Fibroblast of the conjunctiva (primary cell): ENCODE results near the gene KIAA1614.
A peak's percentile ranks its signal among the peaks of the same experiment; 100 is the strongest.
"Not testable (repeated sequence)": the region's sequence is repeated elsewhere in the genome, so short reads cannot be mapped to it uniquely, and the experiment has no call there.

Source experiments
- DNase-seq: peaks from one replicate; pipeline ENCODE4 v3.0.0-alpha.2; 2010; ENCODE audit warnings: low read depth

Gene KIAA1614

DNA sequence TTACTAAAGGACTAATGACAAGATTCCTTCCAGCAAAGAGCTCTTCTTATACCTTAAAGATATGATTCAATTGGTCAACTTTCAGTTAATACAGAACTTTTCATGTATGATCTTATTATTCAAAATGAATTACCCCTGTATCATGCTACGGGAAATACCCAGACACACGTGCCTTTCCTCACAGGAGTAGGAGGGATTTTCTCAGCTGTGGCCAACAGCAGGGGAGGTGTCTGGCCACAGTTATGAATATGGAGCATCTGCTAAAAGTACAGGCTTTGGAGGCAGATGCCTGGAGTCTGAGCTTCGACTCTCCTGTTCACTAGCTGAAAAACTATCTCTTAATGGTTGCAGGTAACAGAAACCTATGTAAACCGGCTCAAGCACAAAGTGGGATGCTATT lies 53.6 kb downstream of the KIAA1614 start:
- no peak for DNase-seq

DNA sequence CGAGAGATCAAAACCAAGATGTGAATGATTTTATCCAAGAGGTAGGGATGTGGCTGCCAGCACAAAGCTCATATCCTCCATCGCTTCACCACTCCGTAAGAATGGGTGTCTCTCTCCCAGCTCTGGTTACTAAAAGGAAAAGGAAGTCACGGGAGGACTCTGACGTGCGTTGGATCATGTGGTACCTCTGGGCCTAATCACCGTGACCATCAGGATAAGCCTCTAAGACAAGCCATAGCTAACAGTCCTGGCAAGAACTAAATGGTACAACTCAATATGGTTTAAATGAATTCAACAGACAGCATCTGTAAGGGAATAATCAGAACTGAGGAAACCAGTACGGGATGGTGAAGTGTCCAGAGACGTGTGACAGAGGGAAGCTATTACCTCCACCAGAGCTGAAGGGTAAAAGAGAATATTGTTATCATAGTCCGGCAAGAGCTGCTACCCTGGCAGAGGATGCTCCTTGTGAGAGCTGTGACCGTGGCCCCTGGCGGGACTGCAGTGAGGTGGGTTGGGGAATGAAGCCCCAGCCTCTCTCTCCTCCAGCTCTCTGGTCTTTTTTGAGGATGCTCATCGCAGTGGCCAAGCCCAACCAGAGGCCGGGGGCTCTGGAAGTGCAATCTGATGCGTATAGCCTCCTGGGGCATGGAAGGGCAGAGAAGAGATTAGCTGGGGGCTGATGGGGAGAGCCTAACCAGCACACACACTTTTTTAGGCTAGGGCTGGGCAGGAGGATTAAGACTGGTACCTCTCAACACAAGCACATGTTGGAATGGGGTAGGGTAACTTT lies 54.2 kb downstream of the KIAA1614 start:
- no peak for DNase-seq

DNA sequence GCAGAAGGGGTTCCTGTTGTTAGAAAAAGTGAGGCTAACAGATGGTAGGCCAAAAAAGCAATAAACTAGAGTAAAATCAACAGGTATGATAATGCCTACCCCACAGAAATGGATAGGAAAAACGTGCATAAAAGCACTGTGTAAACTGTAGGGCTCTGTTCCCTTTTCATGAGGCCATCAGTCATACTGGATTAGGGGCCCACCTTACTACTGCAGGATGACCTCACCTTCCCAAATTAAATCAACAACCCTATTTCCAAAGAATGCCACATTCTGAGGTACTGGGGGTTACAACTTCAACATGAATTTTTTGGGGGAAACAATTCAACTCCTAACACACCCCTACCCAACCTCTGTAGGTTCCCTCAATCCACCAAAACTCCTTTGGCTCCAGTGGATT lies 54.9 kb downstream of the KIAA1614 start:
- DNase-seq, result no peak

DNA sequence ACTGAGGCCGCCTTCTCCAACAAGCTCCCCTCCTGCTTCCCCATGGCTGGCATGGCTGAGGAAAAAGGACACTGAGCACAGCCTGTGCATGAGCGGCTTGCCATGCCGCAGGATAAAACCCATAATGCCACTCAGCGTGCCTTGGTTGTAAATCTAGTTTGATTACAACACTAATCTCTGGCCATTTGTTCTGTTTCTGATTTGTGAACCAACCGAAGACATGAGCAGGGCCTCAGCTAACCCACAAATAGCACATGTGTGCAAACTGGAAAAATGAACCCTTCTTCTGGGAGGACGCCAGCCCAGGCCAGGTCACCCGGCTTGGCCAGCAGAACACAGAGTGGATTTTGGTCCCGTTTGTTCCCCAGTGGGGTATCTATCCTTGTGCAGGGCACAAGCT lies 56.1 kb downstream of the KIAA1614 start:
- DNase-seq, result not testable (repeated sequence)

DNA sequence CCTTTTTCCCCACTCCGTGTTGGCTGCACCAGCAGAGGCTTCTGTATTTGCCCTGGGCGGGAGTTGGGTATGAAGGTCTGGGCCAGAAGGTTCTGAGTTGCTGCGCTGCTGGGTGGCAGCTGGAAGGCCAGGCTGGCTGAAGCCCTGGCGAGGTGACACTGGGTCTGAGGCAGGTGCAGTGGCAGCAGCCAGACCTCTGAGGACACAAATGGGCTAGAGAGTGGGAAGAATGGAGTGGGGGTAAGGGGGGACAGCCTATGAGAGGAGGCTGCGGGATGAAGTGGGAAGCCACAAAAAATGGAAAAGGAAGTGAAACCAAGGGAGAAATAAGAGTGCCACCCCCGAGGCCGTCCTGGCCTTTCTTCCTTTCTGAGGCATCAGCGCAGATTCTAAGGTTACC lies 56.7 kb downstream of the KIAA1614 start:
- DNase-seq, result no peak

DNA sequence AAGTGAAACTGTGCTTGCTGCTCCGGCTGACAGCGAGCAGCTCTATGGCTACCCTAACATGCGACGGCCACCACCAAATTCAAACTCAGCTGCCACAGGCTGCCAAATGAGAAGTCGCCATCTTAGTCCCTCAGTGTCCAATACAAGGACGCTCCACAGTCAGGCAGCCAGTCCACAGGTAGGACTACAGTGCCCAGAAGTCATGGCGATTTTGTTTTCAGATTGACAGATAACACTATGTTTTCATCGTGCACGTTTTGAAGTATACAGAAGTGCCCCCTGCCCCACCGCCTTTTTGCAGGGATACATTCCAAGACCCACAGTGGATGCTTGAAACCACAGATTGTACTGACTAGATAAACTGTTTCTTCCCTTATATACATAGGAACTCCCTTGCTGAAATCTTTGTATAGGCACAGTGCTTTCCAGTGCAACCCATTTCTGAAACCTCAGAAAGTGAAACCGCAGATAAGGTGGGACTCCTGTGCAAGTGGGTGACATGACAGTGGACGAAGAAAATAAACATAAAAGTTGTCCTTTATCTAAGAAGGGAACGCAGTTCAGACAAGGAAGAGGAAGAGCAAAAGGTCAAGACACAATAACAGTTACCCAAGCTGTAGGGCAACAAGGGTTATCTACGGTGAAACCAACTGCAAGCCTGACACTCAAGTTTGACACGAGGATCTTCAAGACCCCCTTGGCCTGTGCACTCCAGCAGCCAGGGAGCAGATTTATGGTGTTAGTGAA lies 57.8 kb downstream of the KIAA1614 start:
- DNase-seq, result no peak

DNA sequence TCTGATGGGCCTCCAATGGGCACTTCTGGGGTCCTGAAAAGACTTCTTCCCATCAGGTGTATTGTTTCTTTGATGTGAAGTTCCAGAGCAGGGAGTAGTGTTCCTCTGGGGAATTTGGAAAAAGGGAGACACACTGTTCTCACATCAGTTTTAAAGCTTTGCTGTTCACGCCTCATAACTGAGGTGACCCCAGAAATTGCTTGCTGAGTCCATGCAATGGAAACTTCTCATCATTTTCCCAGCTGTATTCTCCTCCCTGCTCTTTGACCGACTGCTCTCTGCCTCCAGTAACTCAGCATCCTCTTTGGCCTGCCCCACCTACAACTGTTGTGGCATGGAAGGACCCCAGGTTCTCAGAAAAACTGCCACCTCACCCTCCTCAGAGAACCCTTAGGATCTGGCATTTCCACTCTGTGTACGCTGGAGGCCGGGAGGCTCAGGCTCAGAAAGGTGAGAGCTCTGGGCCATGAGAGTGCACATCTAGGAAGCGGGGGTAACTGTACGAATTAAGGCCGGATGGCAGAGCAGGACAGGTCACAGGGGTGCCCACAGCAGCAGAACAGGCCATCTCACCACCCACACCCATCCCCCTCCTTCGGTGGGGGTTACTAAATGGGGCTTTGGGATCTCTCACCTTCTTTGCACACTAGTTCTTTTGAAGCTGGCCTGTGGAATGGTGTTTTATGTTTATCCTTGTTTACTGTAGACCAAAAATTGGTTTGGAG lies 58.7 kb downstream of the KIAA1614 start:
- DNase-seq, result no peak

DNA sequence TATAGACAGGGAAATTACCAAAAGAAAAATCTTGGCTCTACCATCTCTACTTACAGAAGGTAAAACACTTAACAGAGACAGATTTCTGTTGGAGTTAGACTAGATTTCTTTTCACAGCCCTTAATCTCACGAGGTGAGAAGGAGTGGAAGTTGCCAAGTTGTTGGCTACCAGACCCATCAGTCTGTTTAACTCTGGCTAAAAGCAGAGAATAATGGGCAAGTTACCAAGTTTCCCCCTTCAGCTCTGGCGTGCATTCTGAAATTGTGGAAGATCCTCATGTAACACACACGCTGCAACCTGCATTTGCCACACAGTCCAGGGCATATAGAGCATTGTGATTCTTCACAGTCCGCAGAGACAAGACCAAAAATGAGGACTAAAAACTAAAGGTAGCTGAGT lies 60.7 kb downstream of the KIAA1614 start:
- DNase-seq, result no peak

DNA sequence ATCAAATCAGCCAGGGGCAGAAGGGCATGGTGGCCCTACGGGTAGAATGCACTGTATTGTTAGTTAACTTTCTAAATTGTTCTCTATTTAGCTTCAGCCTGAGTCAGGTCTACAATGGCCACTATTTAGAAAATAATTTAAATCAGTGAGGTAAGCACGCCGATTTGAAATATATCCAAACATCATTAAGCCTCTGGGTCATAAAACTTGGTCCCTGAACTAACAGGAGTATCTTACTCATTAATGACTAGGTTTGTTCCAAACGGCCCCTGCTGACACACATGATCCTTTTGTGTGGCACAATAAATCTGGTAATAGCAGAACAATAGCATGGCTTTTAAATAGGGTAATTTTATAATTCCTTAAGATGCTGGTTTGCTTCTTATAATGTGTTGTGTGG lies 61.5 kb downstream of the KIAA1614 start:
- DNase-seq, result no peak

DNA sequence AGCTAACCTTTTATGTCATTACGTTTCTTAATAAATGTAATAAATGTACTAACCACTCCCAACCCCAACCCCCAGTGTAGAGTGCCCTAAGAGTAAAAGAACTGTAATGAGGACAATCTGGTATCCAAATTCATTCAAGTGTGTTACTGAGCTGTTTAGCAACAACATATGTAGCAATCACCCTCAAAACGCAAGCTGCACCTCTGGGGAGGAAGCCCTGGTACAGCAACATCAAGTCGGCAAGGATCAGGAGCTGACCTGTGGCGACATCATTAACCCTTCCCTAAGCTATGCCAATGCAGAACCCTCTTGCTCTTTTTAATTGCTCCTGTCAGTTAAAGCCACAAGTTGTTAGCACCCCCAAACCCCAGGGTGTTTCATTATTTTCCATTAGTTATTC lies 62.9 kb downstream of the KIAA1614 start:
- peak; percentile 12 for DNase-seq

DNA sequence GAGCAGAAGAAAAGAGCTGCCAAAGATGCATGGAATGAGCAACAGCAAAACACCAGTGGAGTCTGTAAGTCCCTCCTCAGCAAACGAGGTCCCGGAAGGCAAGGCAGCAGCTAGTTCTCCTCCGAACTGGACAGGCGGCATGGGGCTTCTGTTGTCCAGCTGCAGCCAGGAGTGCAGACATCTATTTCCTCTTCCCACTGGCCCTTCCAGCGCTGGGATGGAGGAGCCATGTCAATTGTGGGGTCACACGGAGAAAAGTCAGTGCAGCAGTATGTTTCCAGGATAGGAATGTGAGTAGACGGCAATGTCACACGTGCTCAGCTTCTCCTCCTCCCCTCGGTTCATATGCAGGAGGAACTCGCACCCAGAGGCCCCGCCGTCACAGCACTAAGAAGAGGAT lies 63.5 kb downstream of the KIAA1614 start:
- no peak for DNase-seq

DNA sequence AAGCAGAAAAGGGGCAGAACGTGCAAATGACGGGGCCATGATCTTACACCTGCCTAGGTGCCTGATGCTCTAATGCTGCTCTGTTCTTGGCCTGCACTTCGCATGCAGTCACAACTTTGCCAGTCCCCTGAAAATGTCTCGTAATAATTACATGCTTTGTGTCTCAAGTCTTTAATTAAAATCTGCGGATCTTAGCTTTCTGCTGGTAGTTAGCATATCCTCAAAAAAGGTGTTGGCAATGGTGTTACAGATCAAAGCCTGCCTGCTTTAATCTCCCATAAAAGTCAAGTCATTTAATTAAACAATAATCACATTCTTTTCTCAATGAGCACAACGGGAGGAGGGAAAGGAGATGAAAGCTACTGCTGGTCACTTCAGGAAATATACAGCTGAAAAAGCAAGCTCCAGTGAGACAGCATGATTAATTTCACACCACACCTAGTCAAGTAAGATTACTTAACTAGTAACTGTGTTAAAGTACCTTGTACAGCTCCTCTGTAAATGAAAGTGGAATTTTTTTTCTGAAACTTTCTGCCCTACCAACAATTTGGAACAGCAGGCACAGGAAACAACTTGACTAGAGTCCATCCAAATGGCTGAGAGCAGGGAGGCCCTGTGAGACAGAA lies 64.1 kb downstream of the KIAA1614 start:
- DNase-seq, result no peak

DNA sequence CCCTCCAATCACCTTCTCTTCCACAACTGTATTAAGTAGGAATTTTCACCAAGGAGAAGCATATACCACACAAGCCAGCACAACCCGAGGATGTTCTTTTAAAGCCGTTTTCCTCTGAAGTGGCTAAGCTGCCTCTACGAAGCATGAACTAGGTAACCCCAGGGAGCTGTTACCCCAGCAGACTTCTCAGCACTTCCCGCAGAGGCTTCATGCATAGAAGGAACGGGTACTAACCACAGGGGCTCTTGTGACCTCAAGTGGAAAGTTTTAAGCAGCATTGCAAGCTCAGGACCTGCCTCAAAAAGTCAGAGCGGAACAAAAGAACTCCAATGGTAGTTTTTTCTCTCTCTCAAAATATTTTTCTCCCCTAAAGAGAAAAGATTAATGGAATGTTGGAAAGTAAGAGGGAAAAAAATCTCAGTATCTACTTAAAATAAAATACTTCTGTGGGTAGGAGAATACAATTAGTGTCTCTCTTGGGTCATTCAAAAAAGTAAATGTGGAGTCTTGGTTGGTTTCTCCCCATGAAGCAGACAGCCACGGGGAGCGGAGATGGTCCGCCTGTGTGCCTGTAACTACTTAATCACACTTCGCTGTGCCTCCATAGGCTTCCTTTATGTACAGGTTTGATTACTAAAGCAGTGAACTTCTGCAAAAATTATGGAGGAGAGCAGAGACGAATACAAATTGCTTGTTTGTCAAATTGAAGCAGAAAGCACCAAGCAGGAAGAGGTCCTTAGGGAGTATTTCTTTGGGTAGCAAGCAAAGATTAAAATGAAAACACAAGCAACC lies 69.1 kb downstream of the KIAA1614 start:
- DNase-seq, result no peak

DNA sequence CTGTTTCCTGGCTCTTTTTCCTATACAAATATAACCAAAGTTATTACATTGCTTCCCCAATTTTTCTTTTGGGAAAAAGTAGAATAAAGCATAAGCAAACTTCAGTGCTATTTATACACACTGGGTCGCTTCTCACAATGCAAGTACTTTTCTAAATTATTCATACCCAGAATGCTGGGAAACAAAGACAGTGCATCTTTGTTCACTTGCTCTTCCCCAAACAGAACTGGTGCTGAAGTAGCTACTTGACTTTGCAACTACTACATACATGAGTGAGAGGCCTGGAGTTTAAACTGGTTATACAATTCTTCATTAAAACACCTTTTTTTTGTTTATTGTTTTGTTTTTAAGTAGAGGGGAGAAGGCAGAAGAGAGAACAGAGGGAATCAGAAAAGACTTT lies 69.7 kb downstream of the KIAA1614 start:
- DNase-seq, result no peak

DNA sequence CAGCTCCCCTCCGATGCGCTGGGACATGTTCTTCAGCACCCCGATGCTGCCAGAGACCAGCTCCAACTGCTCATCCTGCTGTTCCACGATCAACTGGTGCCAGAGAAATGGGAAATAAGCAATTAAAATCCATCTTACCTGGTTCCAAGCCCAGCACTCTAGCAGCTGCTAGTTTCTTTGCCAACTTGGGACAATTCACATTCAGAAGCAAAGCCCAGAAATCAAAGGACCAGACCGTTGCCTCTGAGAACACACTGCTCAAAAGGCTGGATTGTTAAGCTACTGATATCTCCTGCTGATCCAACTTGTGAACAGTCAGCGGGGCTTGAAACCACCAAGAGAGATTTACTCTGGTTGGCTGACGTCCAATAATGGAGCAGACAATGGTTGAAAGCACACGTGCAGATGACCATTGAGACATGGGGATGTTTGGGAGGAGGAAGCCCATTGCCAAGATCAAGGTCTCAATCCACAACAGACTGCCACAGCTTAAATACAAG lies 75.6 kb downstream of the KIAA1614 start:
- DNase-seq, result no peak

DNA sequence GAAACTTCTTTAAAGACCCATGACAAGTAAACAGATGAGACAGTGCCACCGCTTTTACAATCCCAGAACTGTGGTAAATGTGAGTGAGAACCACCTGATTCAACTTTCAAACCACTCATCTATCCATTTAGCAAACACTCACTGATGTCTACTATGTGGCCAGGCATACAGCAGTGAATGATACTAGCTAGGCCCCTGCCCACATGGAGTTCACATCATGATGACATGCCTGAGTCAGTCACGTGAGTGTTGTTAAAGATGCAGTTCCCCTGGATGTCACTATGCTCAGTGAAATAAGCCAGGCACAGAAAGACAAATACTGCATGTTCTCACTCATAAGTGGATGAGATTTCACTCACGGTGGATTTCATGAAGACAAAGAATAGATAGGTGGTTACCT lies 81.6 kb downstream of the KIAA1614 start:
- no peak for DNase-seq

DNA sequence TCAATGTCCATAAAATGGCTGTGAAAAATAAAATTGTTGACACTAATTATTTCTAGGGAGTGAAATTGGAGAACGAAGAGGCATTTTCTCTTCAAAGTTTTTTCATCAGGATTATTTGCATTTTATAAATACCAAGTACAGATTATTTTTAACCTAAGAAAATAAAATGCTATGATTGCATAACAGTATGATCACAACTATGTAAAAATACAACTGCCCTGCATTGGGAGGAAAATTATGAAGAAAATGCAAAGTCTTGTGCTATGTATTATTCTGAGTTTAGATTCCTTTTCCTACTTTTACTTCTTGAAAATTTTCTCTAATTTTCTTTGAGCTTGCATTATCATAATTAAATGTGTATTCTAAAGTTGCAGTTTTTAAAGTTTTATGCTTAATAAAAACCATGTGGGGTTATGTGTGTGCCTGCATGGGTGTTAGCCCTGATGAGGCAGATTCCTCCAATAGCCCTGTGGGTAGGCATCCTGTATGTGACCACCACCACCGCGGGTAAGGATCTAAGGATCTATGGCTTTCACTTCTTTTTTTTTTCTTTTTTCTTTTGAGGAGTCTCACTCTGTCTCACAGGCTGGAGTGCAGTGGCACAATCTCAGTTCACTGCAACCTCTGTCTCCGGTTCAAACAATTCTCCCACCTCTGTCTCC lies 85.3 kb downstream of the KIAA1614 start:
- DNase-seq, result no peak
